CD4-positive, alpha-beta T cell treated with Interleukin-17A for 1 hour (primary cell): ENCODE results near the gene AMN.
"Not testable (repeated sequence)": the region's sequence is repeated elsewhere in the genome, so short reads cannot be mapped to it uniquely, and the experiment has no call there.

ENCODE experiments used
- DNase-seq: peaks from one replicate; pipeline ENCODE4 v3.0.0-alpha.2; 2020

Gene AMN

DNA sequence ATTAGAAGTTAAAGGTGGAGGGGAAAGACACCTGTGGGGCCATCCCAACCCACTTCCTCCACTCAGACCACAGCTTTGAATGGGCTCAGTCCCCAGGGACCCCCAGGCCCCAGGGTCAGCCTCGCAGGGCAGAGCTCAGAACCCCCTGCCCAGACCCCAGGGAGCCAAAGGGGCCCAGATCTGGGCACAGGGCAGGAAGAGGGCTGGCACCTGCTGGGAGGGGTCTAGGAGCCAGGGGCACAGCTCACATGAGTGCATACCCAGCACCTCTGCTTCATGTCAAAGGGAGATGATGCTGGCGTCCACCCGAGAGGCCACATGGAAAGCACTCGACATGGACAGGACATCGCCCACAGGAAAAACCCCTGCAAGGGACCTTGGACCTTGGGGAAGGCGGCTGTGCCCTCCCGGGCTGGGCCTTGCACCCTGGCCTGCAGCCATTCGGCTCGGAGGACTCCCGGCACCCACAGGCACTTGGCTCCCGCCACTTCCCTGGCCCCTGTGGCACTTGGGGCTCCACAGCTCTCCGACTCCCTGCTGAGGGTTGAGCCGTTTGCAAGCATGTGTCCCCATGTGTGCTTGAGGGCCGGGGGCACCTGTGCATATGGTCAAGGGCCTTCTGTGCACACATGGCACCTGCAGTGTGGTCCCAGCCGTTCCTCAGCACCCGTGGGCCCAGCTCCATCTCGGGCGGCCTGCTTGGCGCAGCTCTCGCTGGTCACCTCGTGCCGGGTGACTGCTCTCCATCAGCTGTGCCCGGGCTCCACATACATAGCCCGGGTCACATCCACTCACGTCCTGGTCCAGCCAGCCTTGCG lies 7.8 kb upstream of the AMN start:
- no peak for DNase-seq

DNA sequence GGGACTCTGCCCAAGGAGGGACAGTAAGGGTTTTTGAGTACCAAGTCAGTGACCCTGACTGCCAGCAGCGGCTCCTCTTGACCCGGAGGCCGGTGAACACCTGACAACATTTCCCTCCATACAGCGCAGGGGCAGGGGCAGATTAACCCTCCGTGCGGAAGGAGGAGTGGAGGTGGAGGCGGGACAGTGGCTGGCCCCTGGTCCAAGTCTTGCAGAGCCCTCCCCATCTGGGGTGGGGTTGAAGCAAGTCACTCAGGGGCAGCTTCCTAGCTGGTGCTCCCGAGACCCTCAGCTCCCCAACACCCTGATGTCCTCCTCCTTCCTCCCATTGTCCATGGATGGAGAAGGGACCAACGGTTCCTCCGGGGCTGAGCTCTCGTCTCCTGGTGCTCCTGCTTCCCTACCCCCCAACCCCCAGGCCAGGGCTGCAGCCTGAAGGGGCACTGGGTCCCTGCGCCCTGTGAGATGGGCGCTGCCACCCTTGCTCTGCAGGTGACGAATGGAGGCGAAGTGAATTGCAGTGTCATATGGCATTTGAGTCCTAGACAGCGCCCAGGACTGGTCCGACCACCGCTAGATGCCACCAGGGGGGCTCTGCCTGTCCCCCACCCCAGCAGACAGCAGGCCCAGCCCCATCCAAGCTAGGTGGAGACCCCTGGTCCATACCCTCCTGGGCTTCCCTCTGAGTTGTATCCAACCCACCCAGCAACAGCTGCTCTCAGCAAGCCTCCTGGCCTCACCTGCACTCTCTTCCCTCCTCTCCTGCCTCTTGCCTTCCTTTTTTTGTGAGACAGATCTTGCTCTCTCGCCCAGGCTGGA lies 7.0 kb upstream of the AMN start:
- no peak for DNase-seq

GRCh38 chr14:102916347-102917055 lies 6.0 kb upstream of the AMN start:
- no peak for DNase-seq

- no peak for DNase-seq
Measured at GRCh38 chr14:102917056-102917385, 5.4 kb upstream of the AMN start.

DNA sequence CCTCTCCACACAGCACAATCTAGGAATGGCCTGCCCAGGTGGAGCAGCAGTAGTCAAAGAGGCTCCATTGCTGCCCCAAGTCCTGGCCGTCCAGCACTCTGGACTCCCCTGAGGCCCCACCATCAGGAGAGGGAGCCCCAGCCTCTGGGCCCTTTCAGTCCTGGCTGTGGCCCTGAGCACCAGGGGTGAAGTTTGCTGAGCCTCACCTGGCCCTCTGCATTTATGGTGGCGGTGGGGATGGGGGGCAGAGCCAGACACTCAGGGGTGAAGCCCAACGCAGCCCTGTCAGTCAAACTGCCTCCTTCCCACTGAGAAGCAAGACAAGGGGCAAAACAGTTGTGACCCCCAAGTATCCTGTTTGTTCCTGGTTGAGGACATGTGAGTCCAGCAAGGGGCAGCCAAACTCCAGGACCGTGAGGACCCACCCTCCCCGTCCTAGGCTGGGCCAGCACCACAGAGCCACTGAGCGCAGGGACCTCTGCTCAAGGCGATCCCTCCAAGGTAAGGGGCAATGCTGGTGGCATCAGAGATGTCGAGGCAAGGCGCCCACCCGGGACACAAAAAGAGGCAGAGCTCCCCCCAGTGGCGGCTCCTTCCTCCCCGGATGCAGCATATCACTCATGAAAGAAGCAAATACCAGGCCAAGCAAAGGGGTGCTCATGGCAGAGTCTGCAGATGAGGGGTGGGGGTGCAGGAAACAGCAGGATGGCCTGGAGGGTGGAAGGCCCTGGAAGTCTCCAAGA lies 4.8 kb upstream of the AMN start:
- peak; percentile 61 for DNase-seq

- no peak for DNase-seq
Measured at GRCh38 chr14:102918438-102918837, 4.0 kb upstream of the AMN start.

- no peak for DNase-seq
Measured at GRCh38 chr14:102920273-102920997, 2.0 kb upstream of the AMN start.

- no peak for DNase-seq
Measured at GRCh38 chr14:102920998-102921304, 1.5 kb upstream of the AMN start.

DNA sequence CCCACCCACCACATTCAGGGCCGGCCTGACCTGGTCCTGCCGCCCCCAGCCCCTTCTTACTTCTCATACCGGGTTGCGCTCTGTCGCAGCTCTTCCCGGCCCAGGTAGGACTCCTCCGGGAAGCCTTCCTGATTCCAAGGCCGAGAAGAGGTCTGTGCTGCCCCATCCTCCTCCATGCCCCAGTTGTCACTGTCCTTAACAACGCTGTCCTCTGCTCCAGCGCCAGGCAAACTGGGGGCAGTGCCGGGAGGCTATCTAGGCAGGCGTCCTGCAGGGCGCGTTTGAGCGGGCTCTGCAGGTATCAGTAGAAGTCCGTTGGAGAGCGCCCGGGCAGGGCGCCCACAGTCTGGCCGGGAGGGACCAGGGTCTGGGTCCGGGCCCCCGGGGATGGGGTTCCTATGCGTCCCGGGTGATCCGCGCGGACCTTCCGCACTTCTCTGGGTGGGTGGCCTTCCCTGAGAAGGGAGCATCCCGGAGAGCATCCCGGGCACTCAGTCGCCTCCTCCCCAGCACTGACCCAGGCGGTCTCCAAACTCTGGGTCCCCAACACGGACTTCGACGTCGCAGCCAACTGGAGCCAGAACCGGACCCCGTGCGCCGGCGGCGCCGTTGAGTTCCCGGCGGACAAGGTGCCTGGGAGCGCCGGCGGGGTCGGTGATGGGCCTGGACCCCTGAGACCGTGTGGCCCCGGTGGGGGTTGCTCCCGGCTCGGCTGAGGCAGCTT lies 900 bp downstream of the AMN start:
- DNase-seq, result no peak

- no peak for DNase-seq
Measured at GRCh38 chr14:102923925-102924486, 1.5 kb downstream of the AMN start.

GRCh38 chr14:102924632-102925588 lies 2.4 kb downstream of the AMN start:
- DNase-seq, result no peak

DNA sequence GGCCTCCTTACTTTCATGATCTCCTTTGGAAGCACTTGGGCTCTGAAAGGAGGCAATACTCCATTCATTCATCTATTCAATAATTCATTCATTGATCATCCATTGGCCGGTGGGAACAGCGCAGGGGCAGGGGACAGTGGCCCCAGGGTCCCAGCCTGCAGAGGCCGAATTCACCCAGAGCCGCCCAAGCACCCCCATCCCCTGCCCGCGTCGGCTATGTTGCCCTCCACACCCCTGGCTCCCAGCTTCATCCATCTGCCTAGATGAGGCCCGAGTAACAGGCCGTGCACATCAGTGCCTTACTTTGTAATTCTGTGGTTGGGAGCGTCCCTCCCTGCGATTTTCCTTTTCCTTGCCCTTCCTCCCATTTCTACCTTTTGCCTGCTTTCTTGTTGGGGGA lies 3.2 kb downstream of the AMN start:
- no peak for DNase-seq

DNA sequence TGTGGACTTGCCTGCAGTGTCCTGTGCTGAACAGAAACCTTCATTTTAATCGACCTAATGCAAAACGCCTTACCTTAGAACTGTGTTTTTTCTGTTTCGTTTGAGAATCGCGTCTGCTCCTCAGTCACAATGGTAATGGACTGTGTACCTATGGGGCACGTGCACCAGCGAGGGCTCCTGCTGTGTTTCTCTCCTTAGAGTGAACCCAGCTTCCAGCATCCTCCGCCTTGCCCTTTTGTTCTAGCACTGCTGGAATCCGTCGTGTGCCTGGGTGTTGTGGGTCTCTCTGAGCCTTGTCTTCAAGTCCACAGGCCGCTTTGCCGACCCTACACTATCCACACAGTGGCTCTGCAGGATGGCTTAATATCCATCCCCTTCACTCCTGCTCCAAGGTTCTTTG lies 3.6 kb downstream of the AMN start:
- no peak for DNase-seq

GRCh38 chr14:102926840-102927239 lies 4.4 kb downstream of the AMN start:
- not testable (repeated sequence) for DNase-seq

DNA sequence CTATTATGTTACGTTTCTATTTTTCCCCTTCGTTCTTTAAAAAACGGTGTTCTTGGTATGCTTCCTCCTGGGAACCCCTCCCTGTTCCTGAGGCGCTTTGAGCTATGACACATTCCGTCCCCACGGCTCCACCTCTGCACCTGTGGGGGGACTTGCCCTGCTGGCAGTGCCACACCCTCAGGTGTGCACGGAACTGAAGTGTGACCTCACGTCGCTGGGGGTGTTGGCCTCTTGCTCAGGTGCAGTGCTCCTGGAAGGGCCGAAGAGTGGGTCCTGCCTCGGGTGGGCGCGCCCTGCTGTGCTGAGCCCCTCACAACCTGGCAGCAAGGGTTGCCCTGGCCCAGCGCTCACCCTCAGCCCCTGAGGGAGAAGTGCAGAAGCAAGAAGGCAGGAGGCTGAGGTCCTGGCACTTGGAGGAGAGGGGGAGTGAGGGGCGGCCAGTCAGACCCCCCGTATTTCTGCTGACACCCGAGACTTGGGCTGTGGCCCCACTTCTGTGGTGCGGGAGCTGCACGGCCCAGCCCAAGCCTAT lies 4.9 kb downstream of the AMN start:
- DNase-seq, result no peak

- DNase-seq, result no peak
Measured at GRCh38 chr14:102927878-102928411, 5.5 kb downstream of the AMN start.

DNA sequence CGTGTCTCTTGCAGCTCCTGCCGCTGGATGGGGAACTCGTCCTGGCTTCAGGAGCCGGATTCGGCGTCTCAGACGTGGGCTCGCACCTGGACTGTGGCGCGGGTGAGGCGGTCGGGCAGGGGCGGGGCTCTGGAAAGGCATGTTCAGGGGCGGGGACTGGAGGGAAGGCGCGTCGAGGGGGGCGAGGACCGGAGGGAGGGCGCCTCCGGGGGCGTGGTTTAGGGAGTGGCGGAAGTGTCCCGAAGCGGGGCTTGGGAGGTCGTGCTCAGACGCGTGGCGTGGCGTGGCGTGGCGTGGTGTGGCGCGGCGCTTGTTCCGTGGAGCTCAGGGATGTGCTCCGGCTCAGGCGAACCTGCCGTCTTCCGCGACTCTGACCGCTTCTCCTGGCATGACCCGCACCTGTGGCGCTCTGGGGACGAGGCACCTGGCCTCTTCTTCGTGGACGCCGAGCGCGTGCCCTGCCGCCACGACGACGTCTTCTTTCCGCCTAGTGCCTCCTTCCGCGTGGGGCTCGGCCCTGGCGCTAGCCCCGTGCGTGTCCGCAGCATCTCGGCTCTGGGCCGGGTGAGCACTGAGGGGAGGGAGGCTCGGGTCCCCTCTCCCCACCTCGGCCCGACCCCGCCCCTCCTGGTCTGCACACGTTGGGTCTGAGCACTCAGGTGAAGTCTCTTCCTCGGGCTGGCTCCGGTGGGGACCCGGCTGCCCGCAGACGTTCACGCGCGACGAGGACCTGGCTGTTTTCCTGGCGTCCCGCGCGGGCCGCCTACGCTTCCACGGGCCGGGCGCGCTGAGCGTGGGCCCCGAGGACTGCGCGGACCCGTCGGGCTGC lies 6.2 kb downstream of the AMN start:
- peak; percentile 85 for DNase-seq

DNA sequence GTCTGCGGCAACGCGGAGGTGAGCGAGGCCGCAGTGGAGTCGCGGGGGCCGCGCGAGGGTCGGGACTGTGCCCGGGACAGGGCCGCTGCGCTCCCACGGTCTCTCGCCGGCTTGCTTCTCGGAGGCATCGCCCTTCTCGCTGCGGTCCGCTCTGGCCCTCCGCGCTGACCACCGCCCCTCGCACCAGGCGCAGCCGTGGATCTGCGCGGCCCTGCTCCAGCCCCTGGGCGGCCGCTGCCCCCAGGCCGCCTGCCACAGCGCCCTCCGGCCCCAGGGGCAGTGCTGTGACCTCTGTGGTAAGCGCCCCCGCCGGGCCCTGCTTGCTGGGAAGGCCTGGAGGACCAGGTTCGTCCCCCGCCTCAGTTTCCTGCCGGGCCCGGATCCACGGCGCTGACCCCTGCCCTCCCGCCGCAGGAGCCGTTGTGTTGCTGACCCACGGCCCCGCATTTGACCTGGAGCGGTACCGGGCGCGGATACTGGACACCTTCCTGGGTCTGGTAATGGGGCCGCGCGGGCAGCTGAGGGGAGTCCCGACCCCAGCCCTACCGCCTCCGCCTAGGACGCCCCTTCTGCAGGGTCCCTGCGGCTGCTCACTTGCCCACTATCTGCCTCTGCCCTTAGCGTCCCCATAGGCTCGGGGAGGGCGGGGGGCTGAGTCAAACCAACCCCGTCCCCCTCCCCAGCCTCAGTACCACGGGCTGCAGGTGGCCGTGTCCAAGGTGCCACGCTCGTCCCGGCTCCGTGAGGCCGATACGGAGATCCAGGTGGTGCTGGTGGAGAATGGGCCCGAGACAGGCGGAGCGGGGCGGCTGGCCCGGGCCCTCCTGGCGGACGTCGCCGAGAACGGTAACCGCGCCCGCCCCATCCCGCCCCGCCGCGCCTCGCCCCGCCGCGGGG lies 7.0 kb downstream of the AMN start:
- no peak for DNase-seq
